Upper lobe of right lung (tissue), 1 donor: Measurements from ENCODE around the gene MED27. TPM values are rescaled to one million over a fixed set of nuclear protein-coding genes. Genes with fewer than 3 reads are reported as not detected.

Experiments used
- ATAC-seq: fragments of 200-7000 bp; cut with Tn5 transposase; one replicate; pipeline ENCODE4 v1.9.1; 2020; ENCODE audit warnings: mild to moderate bottlenecking, moderate library complexity
- DNase-seq: peaks from one replicate; pipeline ENCODE4 v3.0.0-alpha.2; 2020
- H3K27ac ChIP-seq: fragments of 200-600 bp; one replicate; pipeline ENCODE4 v1.8.0; 2022
- H3K27me3 ChIP-seq: fragments of 200-600 bp; one replicate; pipeline ENCODE4 v1.8.0; 2022; ENCODE audit warnings: mild to moderate bottlenecking
- H3K36me3 ChIP-seq: fragments of 200-600 bp; one replicate; pipeline ENCODE4 v1.8.0; 2022
- H3K4me1 ChIP-seq: fragments of 200-600 bp; one replicate; pipeline ENCODE4 v1.8.0; 2022
- H3K4me3 ChIP-seq: fragments of 200-600 bp; one replicate; pipeline ENCODE4 v1.8.0; 2022; ENCODE audit warnings: mild to moderate bottlenecking
- H3K9me3 ChIP-seq: fragments of 200-600 bp; one replicate; pipeline ENCODE4 v1.8.0; 2022
- intact Hi-C: fragments of 100-400 bp; cut with DNase I; formaldehyde crosslinking; loops from one replicate; pipeline ENCODE4 v1.11.0; 2022
- total RNA-seq: library from RNA; stranded (reverse); fragmentation: NEBNext Ultra II Directional; extraction: Animal tissue kit (Norgen Biotek cat#: 25700); gene quantifications from one replicate; pipeline ENCODE4 v1.2.1, GENCODE V29; 2021
- TF ChIP-seq, protein P1 (sequence below): fragments of 200-600 bp; IDR thresholded peaks from one replicate; pipeline ENCODE4 v1.8.0; 2022; ENCODE audit warnings: antibody characterized with exemption
- donor health status: DM: no; HTN: yes; CAD: no; lungs with severe emphysema.

The MED27 gene
- total RNA-seq, 1 donor from 2014 or later = 14.2 TPM

DNA sequence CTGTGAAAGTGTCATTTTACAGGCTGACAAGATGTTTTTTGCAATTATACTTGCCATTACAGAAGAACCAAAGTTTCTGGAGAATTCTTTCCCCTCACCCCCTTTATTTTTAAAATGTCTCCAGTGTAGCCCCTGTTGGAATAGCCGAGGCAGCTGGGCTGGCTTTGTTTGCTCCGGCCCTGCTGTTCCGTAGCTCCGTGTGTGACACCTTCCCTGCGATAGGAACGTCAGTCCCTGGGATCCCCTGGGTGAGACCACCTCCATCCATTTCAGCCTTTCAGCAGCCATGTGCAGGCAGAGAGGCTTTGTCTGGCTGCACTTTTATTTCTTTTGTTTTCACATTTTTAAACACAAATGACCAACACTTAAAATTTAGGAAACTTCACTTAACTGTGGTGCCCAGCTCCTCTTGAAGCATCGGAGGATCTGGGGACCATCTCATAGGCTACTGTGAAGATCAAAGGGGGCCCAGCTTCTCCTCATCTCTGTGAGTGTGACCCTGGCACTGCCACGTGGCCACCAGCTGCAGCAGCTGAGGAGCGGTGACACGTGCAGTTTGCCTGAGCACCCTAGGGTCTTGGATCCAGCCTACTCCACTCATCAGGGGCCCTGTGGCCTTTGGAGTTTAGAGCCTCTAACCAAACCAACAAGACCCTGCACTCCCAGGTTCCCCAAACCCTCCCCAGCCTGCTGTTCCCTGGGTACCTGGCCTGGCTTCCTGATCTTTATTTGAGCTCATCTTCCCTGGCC is 214.0 kb downstream of the MED27 start:
- no peak overlapping the region for H3K27ac ChIP-seq
- no peak for ATAC-seq
- H3K27me3 ChIP-seq = no peaks in the 10 kb centered on the region
- intact Hi-C loops = no loop called here
- peaks cover 16% of the 10 kb centered on the region for H3K36me3 ChIP-seq
- TF ChIP-seq, protein P1, sequence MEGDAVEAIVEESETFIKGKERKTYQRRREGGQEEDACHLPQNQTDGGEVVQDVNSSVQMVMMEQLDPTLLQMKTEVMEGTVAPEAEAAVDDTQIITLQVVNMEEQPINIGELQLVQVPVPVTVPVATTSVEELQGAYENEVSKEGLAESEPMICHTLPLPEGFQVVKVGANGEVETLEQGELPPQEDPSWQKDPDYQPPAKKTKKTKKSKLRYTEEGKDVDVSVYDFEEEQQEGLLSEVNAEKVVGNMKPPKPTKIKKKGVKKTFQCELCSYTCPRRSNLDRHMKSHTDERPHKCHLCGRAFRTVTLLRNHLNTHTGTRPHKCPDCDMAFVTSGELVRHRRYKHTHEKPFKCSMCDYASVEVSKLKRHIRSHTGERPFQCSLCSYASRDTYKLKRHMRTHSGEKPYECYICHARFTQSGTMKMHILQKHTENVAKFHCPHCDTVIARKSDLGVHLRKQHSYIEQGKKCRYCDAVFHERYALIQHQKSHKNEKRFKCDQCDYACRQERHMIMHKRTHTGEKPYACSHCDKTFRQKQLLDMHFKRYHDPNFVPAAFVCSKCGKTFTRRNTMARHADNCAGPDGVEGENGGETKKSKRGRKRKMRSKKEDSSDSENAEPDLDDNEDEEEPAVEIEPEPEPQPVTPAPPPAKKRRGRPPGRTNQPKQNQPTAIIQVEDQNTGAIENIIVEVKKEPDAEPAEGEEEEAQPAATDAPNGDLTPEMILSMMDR = no peak
- H3K4me1 ChIP-seq = peaks cover 4% of the 10 kb centered on the region
- no peak for DNase-seq
- H3K4me3 ChIP-seq = no peak overlapping the region
- H3K9me3 ChIP-seq = no peaks in the 10 kb centered on the region

DNA sequence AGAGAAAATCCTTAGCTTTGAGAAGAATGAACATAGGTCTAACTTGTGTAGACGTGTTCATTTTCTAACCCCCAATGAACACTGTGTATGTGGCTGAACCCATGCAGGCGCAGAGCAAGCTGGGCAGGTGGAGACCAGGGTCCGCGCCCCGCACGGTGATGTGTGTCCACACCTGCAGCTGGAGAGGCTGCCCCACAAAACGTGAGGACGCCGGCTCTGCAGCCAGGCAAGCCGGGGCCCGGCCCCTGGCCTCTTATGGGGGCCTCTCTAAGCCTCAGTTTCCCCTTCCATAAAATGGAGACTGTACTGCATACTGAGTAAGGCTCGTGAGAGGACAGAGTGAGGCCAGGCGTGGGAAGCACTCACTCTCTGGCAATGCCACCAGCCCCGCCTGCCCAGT is 215.1 kb downstream of the MED27 start:
- Histone ChIP-seq H3K4me3 (no peak overlapping the region), H3K9me3 (no peaks in the 10 kb centered on the region), H3K4me1 (peaks cover 4% of the 10 kb centered on the region), H3K27me3 (no peaks in the 10 kb centered on the region), H3K27ac (no peak overlapping the region), H3K36me3 (peaks cover 21% of the 10 kb centered on the region)
- ATAC-seq (no peak), DNase-seq (no peak)
- TF ChIP-seq, protein P1 = no peak
- intact Hi-C loops = no loop called here

DNA sequence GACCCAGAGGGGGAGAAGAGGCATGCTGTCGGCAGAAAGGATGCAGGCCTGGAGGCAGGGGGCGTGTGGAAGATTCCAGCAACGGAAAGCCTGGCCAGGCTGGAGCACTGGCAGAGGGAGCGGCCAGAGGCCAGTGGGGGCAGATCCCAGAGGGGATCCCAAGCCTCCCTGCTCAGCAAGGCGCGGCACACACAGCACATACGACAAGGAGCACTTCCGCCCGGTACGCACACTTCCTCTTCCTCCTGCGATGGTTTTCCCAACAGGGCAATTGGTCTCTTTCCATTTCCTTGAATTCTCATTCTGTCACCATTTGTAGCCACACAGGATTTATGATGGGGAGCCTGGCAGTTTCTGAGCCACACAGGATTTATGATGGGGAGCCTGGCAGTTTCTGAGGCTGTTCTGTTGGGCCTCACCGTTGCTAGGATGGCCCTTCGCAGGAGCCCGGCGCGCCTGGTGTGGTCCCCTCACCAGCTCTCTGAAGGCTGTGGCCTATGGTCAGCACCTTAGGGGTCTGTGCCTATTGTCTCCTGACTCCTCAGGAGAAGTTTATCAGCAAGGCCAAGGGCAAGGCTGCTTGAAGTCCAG is 216.3 kb downstream of the MED27 start:
- Histone ChIP-seq H3K27ac (no peak overlapping the region), H3K4me1 (peaks cover under 1% of the 10 kb centered on the region), H3K4me3 (no peak overlapping the region), H3K9me3 (no peaks in the 10 kb centered on the region), H3K27me3 (no peaks in the 10 kb centered on the region), H3K36me3 (peaks cover 23% of the 10 kb centered on the region)
- ATAC-seq (no peak), DNase-seq (no peak)
- intact Hi-C loops = no loop called here
- TF ChIP-seq, protein P1 = no peak

DNA sequence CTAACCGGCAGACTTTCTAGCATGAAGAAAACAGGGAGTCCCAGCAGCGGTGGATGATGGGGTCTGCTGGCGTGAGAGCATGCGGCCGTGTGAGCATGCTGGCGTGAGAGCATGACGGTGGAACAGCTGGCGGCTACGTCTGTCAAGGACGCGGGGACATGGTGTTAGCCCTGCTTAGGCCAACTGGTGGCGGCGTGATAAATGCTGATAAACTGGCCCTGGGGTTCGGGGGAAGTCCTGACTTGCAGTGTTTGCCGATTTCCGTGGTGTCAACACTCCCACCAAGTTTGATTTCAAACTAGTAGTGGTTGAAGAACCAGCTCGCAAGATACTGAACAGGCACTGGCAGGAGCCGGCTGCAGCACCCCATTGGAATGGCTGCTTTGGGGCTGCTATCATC is 217.4 kb downstream of the MED27 start:
- ATAC-seq (no peak), DNase-seq (no peak)
- Histone ChIP-seq H3K4me1 (no peaks in the 10 kb centered on the region), H3K27ac (no peak overlapping the region), H3K4me3 (no peak overlapping the region), H3K36me3 (peaks cover 23% of the 10 kb centered on the region), H3K9me3 (no peaks in the 10 kb centered on the region), H3K27me3 (no peaks in the 10 kb centered on the region)
- TF ChIP-seq, protein P1 = no peak
- intact Hi-C loops = no loop called here

DNA sequence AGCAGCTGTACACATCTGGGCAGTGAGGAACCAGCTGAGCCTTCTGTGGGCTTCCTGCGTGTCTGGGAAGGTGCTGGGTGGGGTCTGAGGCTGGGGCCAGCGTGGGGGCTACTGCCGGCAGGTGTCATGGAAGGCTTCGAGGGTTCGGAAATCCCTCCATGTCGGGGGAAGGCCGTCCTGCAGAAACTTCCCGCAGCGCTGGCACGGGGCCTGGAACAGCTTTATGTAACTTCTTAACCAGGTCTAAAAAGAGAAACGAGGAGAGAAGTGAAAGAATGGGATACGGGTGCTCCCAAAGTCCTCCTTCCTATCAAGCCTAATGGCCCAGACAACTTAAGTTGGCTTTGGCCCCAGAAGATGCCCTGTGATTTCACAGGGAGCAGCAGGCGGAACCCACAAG is 219.2 kb downstream of the MED27 start:
- intact Hi-C loops = no loop called here
- Histone ChIP-seq H3K27me3 (no peaks in the 10 kb centered on the region), H3K36me3 (peaks cover 23% of the 10 kb centered on the region), H3K27ac (no peak overlapping the region), H3K9me3 (no peaks in the 10 kb centered on the region), H3K4me1 (no peaks in the 10 kb centered on the region), H3K4me3 (no peak overlapping the region)
- no peak for ATAC-seq
- DNase-seq = no peak
- TF ChIP-seq, protein P1 = no peak
